T-helper 2 cell (primary cell): ENCODE results near the gene RAD51B.

Experiments
- DNase-seq, 5 experiments: peaks; one replicate each; pipeline versions ENCODE4 v3.0.0 to v3.0.0-alpha.2; 2012 to 2022

The RAD51B gene

GRCh38 chr14:68186500-68187276 is 367.1 kb downstream of the RAD51B start:
- peak in 1 of 5 experiments; percentile 53 for DNase-seq

- no peak for DNase-seq
Measured at GRCh38 chr14:68188174-68188573, 368.6 kb downstream of the RAD51B start.

- DNase-seq: no peak
Measured at GRCh38 chr14:68190032-68190431, 370.5 kb downstream of the RAD51B start.

GRCh38 chr14:68191567-68192321 is 372.2 kb downstream of the RAD51B start:
- DNase-seq: no peak

- no peak for DNase-seq
Measured at GRCh38 chr14:68192935-68193334, 373.4 kb downstream of the RAD51B start.

GRCh38 chr14:68193970-68194681 is 374.5 kb downstream of the RAD51B start:
- no peak for DNase-seq

GRCh38 chr14:68195126-68195525 is 375.5 kb downstream of the RAD51B start:
- no peak for DNase-seq

GRCh38 chr14:68198713-68199495 is 379.3 kb downstream of the RAD51B start:
- no peak for DNase-seq

- no peak for DNase-seq
Measured at GRCh38 chr14:68199554-68200151, 380.1 kb downstream of the RAD51B start.

- no peak for DNase-seq
Measured at GRCh38 chr14:68203871-68204270, 384.3 kb downstream of the RAD51B start.

- no peak for DNase-seq
Measured at GRCh38 chr14:68208218-68208617, 388.6 kb downstream of the RAD51B start.

- peak in 2 of 5 experiments; percentile 22 to 78 for DNase-seq
Measured at GRCh38 chr14:68208626-68209317, 389.2 kb downstream of the RAD51B start.

GRCh38 chr14:68210729-68211299 is 391.2 kb downstream of the RAD51B start:
- peak in 3 of 5 experiments; percentile 7 to 89 (median 69) for DNase-seq

GRCh38 chr14:68211421-68211820 is 391.8 kb downstream of the RAD51B start:
- DNase-seq: no peak

GRCh38 chr14:68211886-68212285 is 392.3 kb downstream of the RAD51B start:
- DNase-seq: no peak

GRCh38 chr14:68212361-68212760 is 392.8 kb downstream of the RAD51B start:
- no peak for DNase-seq

GRCh38 chr14:68214431-68214830 is 394.9 kb downstream of the RAD51B start:
- DNase-seq: no peak

GRCh38 chr14:68215629-68216028 is 396.1 kb downstream of the RAD51B start:
- no peak for DNase-seq

GRCh38 chr14:68216079-68216478 is 396.5 kb downstream of the RAD51B start:
- no peak for DNase-seq

- no peak for DNase-seq
Measured at GRCh38 chr14:68216957-68217356, 397.4 kb downstream of the RAD51B start.

GRCh38 chr14:68217791-68218340 is 398.3 kb downstream of the RAD51B start:
- DNase-seq: no peak
